ENCODE measurements around the gene MAVS. TPM values are rescaled to one million over a fixed set of nuclear protein-coding genes. Genes with fewer than 3 reads are reported as not detected.

The MAVS gene
- total RNA-seq (2022; extraction: Qiagen RNA extraction; ENCODE audit: low read depth) = 19.5 to 26.3 TPM (median 24.3 TPM) in 5 replicates

DNA sequence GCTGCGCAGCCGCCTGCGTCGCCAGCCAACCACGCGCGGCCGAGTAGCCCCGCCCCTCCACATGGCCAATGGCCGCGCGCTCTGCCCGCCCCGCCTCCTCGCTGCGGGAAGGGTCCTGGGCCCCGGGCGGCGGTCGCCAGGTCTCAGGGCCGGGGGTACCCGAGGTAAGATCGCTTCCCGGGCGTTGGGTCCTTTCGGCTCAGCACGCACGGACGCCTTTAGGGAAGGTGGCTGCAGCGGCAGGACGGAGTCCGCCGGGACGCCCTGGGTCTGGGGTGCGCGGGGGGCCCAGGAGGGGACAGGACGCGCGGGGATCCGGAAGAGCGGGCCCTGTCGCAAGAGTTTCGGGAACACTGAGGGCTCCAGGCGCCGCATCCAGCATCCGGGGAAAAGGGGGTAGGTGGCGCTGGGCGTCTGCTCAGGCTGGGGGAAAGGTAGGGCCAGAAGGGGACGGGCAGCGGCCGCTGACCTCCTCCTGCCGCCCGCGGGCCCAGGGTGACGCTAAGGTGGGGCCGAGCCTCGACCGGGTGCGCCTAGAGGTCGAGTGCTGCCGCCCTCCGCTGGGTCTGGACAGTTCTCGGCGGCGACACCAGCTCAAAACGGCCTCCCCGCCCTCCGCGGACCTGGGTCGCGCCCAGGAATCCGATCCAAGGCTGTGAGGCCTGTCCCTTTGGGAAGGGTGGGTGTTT lies at the start of gene MAVS:
TSS of gene MAVS (plus strand) at position 95 of the 689 bp plus-strand sequence. CDS start 7,791 bp downstream, outside the sequence.

DNA sequence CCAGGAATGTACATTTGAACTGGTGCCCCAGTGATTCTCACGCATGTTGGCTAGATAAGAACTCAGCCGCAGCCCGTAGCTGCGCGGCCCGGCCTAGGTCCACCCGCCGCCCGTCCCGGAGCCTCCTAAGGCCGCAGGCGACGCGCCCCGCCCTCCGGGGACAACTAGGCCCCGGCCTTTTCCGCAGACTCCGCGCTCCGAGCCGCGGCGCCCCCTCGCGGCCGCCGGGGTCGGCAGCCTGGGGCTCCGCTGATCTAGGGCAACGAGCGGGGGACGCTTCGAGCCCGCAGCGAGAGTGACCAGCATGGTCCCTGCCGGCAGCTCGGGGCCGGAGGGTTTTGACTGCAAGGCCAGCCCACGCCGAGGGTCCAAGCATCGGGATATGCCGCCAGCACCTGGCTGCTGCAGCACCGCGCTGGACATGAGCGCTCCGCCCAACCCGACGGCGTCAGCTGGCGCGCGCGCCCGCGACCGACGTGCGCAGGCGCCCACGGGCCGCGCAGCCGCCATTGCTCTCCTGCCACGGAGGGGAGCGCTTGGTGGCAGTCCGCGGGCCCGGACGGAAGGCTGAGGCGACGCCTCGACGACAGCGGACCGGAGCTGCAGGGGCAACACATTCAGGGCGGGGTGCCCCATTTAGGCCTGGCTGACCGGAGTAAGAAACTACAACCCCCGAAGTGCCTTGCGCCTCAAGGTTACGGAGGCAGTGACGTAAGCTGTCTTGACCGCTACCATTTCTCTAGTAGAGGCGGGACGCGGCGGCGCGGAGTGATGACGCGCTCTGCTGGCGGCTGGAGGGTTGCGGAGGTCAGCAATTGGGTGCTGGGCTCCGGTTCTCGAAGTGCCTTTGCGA lies 26.4 kb upstream of the MAVS start, which contains the start of gene AP5S1:
TSS of gene AP5S1 (plus strand) at position 500 of the 853 bp plus-strand sequence. CDS start 1,571 bp downstream, outside the sequence.

DNA sequence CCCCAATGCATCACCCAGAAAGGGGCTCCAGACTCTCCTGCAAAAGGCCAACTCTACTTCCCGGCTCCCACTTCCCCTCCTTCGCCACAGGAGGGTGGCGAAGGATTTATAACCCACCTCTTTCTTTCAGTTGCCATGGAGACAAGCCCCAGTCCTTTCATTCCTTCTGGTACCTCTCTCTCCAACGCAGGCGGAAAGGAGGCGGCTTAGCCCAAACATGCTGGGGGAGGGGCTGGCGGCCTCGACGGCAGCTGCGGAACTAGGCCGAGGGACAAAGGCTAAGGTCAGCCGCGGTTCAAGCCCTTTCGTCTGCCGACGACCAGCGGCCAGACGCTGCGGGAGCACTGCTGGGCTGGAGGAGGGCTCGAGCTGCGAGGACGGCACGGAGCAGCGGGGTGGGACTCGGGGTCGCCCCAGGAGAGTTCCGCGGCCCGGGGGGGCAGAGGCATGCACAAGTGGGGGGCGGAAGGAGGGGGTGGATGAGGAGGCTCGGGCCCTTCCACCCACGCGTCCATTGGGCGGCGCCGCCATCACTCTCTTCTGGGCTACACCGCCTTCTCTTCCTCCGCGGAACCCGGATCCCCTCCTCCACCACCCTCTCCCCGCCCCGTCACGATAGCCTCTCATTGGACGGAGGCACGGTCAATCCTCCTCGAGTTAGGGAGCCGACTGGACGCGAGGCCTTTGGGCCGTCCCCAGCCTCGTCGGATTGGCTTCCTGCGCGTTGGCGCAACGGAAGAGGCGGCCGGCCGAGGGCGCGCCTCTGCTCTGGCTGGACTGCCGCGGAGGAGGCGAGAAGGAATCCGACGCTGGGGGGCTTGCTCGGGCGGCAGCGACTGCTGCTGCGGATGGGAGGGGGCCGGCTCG lies 42.2 kb downstream of the MAVS start, which contains the start of gene PANK2:
TSS of gene PANK2 (plus strand) at position 766 of the 867 bp plus-strand sequence.

Other genes with a start within 250 kb of the MAVS start
- gene GFRA4, start 183.4 kb upstream of the MAVS start, total RNA-seq (2022; extraction: Qiagen RNA extraction; ENCODE audit: low read depth) = not detected in 5 replicates
- gene ADAM33, start 164.8 kb upstream of the MAVS start, total RNA-seq (2022; extraction: Qiagen RNA extraction; ENCODE audit: low read depth) = 0.05 to 0.06 TPM (median 0.05 TPM) in 3 of 5 replicates, not detected in the others
- 0.01 to 0.04 TPM (median 0.02 TPM) in 3 of 5 replicates, not detected in the others for gene SIGLEC1, start 134.2 kb upstream of the MAVS start, total RNA-seq (2022; extraction: Qiagen RNA extraction; ENCODE audit: low read depth)
- gene HSPA12B, start 114.1 kb upstream of the MAVS start, total RNA-seq (2022; extraction: Qiagen RNA extraction; ENCODE audit: low read depth) = 0.28 to 0.53 TPM (median 0.38 TPM) in 5 replicates
- 115 to 165 TPM (median 140 TPM) in 5 replicates for gene ADISSP, start 79.1 kb upstream of the MAVS start, total RNA-seq (2022; extraction: Qiagen RNA extraction; ENCODE audit: low read depth)
- 1.6 to 2.4 TPM (median 2.0 TPM) in 5 replicates for gene SPEF1, start 65.4 kb upstream of the MAVS start, total RNA-seq (2022; extraction: Qiagen RNA extraction; ENCODE audit: low read depth)
- 109 to 122 TPM (median 116 TPM) in 5 replicates for gene CENPB, start 60.1 kb upstream of the MAVS start, total RNA-seq (2022; extraction: Qiagen RNA extraction; ENCODE audit: low read depth)
- 175 to 226 TPM (median 212 TPM) in 5 replicates for gene CDC25B, start 50.5 kb upstream of the MAVS start, total RNA-seq (2022; extraction: Qiagen RNA extraction; ENCODE audit: low read depth)
- gene AP5S1, start 26.3 kb upstream of the MAVS start, total RNA-seq (2022; extraction: Qiagen RNA extraction; ENCODE audit: low read depth) = 14.7 to 20.4 TPM (median 18.7 TPM) in 5 replicates
- 50.4 to 60.3 TPM (median 57.8 TPM) in 5 replicates for gene PANK2, start 42.6 kb downstream of the MAVS start, total RNA-seq (2022; extraction: Qiagen RNA extraction; ENCODE audit: low read depth)
- 11.7 to 15.2 TPM (median 15.0 TPM) in 5 replicates for gene RNF24, start 168.7 kb downstream of the MAVS start, total RNA-seq (2022; extraction: Qiagen RNA extraction; ENCODE audit: low read depth)

Measured in A549 treated with DMSO at 1 μM for 4 hours (cell line).